GM18508 (cell line): ENCODE results near the gene HPSE2.

Source experiments
- ATAC-seq: cut with Tn5 transposase; IDR thresholded peaks from one replicate; pipeline ENCODE4 v1.9.1; 2021; ENCODE audit warnings: moderate number of reproducible peaks; ENCODE audit not compliant: insufficient read depth, unreplicated experiment

The HPSE2 gene

DNA sequence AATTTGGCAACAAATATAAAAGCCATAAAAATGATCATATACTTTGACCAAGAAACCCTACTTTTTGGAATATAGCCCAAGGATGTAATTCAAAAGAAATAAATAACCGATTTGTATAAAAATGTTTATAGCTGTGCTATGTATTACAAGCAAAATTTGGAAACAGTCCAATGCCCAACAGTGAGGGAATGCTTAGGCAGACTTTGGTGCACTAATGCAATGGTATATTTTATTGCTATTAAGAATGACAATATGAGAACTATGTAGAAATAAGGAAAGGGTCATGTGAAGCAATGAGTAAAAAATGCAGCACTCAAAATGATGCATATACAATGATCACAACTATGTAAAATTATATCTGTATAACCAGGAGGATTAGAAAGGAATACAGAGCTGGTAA, 515.1 kb downstream of the HPSE2 start:
- no peak for ATAC-seq

GRCh38 chr10:98713586-98713985, 522.1 kb downstream of the HPSE2 start:
- ATAC-seq: no peak

DNA sequence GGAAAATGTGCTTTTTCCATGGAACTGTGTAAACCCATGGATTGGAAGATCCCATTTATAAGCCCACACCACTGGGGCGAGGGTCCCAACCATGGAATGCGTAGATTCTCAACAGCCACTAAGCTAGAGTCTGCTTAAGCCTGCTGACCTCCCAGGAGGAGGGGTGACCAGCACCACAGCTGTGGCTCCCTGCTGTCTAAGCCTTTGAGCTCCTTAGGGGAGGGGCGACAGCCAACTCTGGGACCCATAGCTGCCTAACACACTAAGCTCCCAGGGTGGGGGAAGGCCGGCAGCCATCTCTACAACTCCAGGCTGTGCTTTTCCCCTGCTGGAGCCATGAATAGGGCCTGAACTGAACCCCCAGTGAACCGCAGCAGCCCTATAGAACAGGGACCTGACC, 539.1 kb downstream of the HPSE2 start:
- ATAC-seq: no peak

GRCh38 chr10:98694883-98695282, 540.8 kb downstream of the HPSE2 start:
- no peak for ATAC-seq

- no peak for ATAC-seq
These were observed 541.6 kb downstream of the HPSE2 start for GRCh38 chr10:98694014-98694413.

DNA sequence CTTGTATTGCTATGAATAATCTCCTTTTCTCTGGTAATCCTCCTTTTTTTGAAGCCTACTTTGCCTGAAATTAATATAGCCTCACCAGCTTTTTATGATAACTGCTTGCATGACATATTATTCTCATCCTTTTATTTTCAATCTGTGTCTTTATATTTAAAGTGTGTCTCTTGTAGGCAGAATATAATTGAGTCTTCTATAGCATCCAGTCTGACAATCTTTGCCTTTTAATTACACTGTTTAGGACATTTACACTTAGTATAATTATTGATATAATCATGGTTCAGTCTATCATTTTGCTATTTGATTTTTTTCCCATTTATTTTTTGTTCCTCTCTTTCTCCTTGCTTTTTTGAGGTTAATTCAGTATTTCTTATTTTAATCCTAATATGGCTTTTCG, 548.0 kb downstream of the HPSE2 start:
- ATAC-seq: no peak

DNA sequence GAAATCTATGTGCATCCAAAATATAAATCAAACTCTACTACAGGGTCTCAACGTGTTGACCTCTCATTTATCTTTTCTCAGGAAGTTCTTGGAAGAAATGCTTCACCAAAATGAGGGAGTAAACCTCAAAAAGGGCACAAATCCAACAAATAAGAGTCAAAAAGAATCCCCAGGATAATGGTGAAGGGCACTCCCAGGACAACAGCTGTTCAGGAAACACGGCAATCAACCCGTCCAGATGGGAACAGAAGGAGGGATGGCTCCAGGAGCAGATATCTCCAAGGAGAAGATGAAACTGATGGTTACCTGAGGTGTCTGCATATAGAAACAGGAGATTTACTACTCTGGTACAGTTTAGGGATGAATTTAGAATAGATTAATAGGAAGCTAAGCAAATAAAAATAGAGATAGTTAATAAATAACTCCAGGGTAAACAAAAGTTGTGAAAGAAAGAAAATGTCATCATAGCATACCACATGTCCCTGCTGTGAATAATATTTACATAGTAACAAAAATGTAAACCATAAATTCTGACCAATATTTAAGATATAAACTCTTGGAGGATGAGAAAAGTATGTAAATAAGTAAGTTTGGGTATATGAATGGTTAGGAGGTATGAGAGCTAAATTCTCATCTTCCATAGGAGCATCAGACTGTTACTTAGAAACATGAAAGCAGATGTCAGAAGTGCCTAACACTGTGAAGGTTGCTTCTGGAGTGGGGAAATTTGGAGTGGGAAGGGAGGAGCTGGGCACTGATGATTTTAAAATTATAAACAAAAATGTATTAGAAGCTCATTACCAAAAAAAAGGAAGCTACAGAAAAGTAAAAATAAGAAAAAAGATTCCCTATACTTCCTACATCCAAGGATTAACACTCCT, 551.4 kb downstream of the HPSE2 start:
- ATAC-seq: no peak

DNA sequence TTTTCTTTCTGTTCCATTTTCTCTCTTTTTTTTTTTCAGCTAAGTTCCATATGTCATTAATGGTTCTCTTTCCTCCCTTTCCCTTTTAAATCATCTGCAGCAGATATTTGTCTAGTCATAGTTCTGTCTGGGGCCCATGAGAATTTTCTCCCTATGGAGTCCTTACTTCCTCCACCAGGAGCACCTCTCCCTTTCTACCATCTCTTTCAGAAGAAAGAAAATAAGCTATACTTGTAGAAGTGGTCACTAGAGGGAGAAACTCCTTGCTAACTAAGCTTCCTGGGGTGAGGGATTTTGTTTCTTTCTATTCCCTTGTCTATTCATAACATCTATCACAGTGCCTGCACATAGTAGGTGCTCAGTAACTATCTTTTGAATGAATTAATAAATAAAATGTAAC, 558.8 kb downstream of the HPSE2 start:
- ATAC-seq: no peak

DNA sequence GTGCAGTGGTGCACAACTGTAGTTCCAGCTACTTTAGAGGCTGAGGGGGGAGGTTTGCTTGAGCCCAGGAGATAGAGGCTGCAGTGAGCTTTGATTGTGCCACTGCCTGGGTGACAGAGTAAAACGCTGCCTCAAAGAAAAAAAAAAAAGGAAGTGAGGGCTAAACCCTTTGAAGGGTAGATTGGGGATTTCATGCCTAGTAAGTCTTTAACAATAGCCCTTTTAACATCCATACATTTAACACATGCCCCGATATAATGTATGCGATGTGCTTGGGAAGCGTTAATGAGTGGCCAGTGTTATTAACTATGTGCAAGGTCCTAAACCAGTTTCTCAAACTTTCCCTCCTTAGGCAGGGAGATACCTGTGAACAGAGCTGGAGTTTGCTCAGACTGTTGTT, 559.8 kb downstream of the HPSE2 start:
- no peak for ATAC-seq

GRCh38 chr10:98673171-98673782, 562.4 kb downstream of the HPSE2 start:
- ATAC-seq: no peak

GRCh38 chr10:98667081-98667480, 568.6 kb downstream of the HPSE2 start:
- no peak for ATAC-seq

- ATAC-seq: no peak
These were observed 569.4 kb downstream of the HPSE2 start for GRCh38 chr10:98666276-98666675.

DNA sequence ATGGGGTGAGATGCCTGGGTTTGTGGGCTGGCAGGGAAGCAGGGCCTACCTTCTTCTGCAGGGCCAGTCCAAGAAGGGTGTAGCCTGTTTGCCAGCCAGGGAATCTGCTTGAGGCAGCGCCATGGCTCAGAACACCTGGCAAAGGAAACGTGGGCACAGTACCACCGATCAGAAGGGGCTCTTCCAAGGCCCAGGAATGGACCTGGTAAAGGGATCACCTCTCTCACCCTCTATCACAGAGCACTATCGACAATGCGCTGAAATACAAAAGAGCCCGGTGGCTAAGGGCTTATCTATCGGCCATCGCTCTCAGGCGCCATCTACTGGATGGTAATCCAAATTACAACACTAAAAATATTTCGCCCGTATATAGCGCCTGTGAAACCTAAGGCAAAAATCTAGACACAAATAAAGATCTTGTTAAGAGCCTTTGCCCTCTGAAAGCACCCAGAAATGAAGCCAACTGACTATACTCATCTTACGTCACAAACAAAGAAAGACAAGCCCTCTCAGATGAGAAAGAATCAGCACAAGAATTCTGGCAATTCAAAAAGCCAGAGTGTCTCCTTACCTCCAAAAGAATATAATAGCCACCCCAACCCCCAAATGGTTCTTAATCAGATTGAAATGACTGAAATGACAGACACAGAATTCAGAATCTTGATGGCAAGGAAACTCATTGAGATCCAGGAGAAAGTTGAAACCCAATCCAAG, 571.2 kb downstream of the HPSE2 start:
- no peak for ATAC-seq

DNA sequence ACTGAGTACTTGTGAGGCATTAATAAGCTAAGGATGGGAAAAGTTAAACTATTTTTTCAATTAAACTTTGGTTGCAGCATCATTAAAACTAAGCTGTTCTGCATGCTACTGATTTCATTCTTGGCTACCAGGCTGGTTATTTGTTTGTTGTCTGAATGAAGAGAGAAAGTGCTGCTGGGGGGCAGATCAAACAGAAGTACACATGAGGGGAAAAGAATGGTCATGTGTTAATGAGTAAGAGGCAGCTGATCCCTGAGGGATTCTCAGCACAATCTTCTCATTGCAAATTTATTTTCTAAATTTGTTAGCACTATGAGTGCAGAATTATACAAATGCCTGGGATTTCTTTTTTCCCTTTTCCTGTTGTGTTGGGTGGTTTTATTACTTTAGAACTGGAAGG, 575.7 kb downstream of the HPSE2 start:
- ATAC-seq: no peak

DNA sequence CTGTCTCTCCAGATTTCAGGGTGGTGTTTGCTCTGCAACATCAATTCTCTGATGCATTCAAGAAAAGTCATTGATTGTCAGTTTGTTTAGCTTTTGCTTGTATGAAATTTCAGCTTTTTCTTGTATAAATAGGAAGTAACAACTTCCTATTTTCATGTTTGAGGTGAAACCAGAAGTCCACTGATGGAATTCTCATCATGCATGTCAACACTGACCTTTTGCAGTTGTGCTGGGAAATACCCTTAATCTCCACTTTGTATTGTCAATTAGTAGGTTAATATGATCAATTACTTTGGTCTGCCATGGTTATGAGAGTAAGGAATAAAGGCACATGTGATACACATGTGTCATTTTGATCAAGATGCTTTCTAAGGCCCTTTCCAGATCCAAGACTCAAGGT, 580.2 kb downstream of the HPSE2 start:
- no peak for ATAC-seq

- ATAC-seq: no peak
These were observed 586.5 kb downstream of the HPSE2 start for GRCh38 chr10:98649170-98649569.

DNA sequence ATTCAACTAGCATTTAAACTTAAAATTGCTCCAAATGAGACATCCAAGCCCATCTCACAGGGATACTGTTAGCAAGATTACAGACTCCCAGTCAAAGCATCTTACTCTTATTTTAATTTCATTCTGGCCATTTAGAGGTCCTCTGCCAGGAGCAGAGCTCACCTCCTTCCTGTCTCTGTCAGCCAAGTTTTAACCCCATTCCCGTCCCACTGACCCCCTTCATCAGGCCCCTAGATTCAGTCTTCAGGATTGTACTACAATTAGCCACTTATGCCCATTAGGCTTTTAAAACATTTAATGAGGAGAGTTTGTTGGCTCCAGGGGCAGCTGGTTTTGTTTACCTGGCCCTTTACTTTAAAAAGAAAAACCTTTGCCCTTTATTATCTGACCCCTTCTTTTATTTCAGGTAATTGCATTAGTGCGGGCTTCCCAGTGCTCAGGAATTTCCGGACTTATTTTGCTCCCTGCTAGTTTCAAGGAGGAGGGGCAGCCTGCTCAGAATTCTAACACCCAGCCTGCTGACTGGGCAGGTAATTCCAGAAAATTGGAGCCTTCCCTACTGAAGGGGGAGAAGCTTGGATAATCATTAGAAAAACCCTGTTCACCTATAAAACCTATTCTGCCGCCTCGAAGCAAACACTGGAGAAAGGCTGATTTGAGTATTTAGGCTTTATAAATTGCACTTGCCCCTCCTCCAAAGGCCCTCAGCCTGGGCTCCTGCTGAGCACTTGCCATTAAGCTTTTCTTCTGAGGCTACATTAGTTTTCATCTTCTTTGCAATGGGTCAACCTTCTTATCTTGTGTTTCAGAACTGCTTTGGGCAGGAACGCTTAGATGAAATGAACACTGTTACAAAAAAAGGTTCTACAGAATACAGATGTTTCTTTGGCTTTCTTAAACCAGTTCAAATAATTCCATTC, 588.4 kb downstream of the HPSE2 start:
- no peak for ATAC-seq

- no peak for ATAC-seq
These were observed 591.2 kb downstream of the HPSE2 start for GRCh38 chr10:98644466-98644865.

DNA sequence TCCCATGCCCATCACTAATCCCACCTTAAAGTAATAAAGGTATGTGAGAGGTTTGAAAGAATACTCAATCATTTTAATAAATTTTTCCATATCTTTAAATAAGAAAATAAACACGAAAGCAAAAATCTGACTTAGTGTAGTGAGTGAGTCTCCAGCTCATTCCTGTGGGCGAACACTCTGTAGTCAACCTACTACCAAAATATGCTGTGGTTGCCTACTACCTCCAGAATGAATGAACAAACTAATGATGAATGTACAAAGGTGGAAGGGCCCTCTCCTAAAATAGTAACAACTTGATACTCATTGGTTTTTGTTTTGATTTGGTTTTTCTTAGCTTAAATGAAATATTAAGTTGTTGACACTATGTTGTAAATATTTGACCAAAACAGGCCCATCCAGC, 593.4 kb downstream of the HPSE2 start:
- no peak for ATAC-seq

GRCh38 chr10:98638920-98639319, 596.7 kb downstream of the HPSE2 start:
- no peak for ATAC-seq
